GM19023 (cell line): ENCODE measurements around the gene LENEP.
A peak's percentile ranks its signal among the peaks of the same experiment; 100 is the strongest.

ENCODE experiments used
- ATAC-seq: cut with Tn5 transposase; IDR thresholded peaks from one replicate; pipeline ENCODE4 v1.9.1; 2021; ENCODE audit warnings: mild to moderate bottlenecking, moderate library complexity; ENCODE audit not compliant: unreplicated experiment

LENEP gene

GRCh38 chr1:154960446-154961136 lies 32.8 kb upstream of the LENEP start:
- no peak for ATAC-seq

DNA sequence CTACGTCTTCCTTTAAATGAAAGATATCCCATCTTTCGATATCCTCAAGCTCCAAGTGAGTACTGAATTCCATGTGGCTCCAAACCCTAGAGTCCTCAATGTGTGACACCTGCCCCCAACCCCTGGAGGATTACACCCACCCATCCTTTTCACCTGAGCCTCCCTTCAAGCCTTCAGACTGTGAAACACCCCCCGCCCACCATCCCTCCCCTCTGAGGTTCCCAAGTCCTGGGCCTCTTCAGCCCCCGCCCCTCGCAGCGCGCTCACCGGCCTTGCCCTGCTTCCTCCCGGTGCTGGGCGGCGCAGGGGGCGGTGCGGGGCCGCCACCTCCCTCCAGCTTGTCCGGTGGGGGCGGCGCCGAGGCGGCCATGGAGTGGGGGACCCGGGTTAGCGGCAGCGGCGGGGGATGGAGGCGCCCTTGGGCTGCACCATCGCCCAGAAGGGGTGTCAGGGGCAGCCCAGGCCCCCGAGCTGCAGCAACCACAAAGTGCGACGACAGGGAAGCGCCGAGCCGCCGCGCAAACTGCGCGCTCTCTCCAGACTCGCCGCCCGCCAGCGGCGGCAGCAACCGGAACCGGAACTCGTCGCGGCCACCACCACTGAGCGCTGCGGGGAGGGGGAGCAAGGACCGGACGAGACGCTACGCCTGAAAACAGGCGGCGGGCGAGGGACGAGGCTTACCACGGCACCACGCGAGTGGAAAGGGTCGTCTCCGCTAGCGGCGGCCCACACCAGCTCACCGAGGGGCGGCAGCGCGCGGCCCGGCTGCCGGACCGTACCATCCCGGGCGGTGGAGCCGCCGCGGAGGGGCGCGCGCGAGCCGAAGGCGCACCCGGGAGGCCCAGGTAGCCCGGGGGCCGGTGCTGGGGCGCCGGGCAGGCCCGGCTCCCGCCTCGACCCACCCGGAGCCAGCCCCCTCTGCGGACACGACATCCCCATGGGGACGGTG lies 31.9 kb upstream of the LENEP start, which contains the start of gene PYGO2:
Gene PYGO2 (minus strand): TSS at position 576 of the 949 bp plus-strand sequence. CDS start 206 bp downstream, at position 370.
- ATAC-seq, result peak; percentile 77

GRCh38 chr1:154962156-154962749 lies 31.1 kb upstream of the LENEP start:
- no peak for ATAC-seq

DNA sequence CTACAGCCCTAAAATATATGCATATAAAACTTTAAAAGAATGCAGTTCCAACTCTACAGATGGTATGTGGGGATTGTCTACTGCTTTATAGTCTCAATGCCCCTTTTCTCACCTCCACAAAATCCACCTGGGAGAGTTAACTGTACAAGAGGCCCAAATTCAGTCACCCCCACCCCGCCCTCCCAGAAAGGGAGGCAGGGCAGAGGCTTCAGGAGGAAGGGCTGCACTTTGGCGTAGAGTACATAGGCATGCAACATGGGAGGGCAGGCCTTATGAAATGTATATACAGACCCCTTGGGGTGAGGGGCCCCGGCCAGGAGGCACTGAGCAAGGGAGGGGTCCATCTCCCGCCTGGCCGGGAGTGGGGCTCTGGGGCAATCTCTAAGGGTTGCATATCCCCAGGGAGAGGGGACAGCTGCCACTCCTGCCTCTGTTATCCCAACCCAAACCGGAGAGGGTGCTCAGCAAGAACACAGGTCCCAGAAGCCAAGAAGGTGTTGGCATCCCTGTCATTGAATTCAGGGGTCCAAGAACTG lies 30.5 kb upstream of the LENEP start:
- no peak for ATAC-seq

- no peak for ATAC-seq
Observed at GRCh38 chr1:154963643-154964042, 29.7 kb upstream of the LENEP start.

DNA sequence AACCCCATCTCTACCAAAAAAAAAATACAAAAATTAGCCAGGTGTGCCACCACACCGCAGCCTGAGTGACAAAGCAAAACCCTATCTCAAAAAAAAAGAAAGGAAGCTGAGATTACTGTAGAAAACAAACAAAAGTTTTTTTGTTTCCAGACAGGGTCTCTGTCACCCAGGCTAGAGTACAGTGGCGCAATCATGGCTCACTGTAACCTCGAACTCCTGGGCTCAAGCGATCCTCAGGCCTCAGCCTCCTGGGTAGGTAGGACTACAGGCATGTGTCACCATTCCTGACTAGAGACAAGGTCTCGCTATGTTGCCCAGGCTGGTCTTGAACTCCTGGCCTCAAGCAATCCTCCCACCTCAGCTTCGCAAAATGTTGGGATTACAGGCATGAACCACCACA lies 29.0 kb upstream of the LENEP start:
- no peak for ATAC-seq

DNA sequence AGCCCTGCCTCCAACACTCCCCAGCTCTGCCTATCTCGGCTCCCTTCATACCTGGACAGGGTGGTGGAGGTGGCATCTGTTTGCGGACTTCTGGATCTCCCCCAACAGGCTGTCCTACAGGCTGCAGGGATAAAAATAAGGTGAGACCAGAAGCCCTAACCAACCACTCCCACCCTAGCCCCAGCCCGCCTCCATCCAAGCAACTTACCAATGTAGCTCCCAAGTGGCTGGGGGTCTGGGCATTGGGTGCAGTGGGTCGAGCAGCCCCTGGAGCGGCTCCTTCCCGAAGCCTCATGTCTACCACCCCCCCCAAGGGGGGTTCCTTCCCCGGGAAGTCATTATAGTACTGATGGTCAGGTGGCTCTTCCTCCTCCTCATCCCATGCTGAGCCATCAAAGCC lies 27.3 kb upstream of the LENEP start:
- no peak for ATAC-seq

DNA sequence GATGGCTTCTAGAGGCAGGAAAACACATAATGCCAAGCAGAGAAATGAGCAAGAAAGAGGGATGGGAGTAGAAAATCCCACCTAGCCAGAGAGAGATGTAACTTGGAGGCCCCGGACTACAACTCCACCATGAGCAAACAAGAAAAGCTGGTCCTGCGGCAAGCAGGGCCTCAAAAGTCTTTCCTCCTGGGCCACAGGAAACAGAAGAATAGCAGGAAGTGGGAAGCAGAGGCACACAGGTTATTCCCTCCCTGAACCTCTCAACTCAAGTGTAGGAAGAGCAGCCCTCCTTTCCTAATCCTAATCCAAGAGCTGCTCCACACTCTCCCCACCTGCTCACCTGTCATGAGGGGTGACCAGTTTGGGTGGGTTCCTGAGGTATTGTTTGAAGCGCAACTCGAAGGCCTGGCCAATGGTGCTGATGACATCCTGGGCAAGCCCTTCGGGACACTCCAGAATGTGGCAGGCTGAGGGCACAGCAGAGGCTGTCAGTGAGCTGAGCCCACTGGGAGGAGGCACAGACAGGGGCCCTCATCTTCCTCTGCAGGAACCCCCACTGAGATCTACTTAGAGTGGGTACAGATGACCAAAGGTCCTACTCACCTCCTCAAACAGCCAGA lies 25.9 kb upstream of the LENEP start:
- ATAC-seq, result no peak

GRCh38 chr1:154968731-154969130 lies 24.7 kb upstream of the LENEP start:
- no peak for ATAC-seq

DNA sequence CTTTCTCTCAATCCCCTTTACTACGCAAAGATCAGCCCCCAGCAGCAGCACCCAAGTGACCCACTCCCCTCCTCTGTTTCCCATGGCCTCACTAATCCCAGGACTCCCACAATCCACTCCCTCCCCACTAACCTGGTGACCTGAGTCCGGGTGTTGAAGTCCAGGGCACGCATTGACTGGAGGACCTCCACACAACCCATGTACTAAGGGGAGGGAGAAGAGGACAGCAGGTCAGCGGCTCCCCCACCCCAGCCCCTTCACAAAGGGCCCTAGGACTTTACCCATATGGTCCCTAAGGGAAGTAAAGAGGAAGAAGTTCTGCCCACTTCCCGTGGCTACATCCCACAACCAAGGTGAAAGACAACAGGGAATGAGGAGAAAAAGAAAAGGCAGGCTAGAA lies 24.1 kb upstream of the LENEP start:
- ATAC-seq, result no peak

DNA sequence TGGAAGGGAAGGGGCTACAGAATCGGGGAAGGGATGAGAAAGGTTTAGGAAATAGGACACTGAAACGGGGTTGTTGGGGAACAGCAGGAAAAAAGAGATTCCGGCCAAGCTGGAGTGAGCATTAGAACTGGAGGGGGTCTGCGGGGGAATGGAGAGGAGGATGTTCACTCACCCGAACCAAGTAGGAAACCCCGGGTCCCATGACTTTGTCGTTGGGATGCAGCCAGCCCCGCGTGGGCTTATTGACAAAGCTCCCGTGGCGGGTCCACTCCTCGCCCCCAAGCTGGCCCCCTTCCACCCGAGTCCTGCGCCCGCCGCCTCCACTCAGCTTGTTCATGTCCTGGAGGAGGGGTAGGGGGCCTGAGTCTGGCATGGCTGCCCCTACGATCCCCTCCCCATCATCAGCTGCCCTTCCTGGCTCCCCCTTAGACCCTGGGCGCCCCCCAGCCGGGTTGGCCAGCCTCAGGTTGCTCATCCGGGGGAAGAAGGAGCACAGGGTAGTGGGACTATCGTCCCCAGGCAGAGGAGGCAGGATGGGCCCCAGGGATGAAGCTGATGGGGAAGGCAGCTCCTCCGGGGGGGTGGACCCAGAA lies 23.4 kb upstream of the LENEP start:
- no peak for ATAC-seq

DNA sequence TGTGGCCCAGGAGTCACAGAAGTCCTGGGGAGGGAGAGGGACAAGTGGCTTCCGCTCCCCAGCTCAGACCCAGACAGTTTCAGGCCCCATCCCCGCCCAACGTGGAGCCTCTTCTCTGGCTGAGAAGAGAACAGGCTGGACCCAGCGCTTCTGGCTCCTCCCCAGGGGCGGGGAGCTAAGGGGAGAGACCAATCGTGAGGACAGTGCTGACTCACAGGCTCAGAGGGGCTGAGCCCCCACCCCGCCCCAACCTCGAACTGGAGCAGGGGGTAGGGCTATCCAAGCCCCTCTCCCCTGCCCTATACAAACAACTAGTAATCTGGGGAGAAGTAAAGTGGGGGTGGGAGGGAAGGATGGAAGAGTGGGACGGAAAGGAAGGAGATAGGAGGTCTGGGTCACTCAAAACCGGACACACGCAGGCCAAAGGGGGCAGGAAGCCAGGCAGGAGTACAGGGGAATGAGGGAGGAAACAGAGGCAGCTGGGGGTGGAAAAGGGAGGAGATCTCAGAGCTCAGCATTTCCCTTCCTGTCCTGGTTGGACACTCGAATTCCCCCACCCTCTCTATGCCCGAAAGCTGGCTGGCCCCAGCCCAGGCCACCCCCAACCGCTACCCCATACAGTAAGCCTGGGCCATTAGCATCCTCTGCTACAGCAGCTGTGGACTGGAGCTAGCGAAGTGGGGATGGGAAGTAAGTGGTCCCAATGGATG lies 22.6 kb upstream of the LENEP start, which contains the start of gene SHC1:
Gene SHC1 (minus strand): TSS at position 117 of the 710 bp plus-strand sequence. CDS start 221 bp downstream, outside the sequence.
- ATAC-seq, result no peak

DNA sequence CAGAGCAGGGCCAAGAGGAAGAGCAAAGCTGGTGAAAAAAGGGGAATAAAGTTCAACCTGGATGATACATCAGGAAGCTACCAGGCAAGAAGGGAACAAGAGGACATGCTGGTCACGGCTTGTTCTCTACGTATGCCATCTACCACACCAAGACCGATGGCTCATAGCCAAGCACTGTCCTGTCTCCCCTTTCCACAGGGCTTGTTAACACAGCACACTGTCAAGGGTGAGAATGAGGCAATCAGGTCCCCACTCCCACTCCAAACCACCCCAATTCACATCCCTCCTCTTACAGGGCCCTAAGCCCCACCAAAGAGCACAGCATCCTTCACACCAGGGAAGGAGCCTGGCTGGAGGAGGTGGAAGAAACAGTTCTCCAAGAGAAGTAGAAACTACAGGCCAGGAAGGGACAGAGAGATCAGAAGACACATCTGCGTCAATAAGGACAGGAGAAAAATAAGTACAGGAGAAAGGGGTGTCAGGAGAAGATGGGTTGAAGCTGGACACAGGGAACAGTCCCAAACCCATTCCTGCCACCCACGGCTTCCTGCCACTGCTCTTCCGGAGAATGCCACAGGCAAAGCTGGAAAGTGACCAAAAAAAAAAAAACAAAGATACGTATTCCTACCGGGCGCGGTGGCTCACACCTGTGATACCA lies 21.9 kb upstream of the LENEP start:
- no peak for ATAC-seq

DNA sequence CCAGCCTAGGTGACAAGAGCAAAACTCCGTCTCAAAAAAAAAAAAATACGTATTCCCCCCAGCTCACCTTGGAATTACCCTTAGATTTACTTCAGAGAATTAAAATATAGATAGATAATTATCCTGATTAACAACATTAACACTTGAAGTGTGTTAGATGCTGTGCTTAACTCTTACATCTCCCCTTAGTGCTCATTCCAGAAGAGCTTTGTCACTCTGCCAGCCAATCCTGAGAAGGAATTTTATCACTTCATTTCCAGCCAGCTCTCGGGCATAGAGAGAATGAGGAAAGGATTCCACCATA lies 21.2 kb upstream of the LENEP start:
- ATAC-seq, result no peak

- no peak for ATAC-seq
Observed at GRCh38 chr1:154972517-154973343, 20.7 kb upstream of the LENEP start.

GRCh38 chr1:154973344-154974101 lies 19.9 kb upstream of the LENEP start:
- no peak for ATAC-seq

GRCh38 chr1:154974102-154974807 lies 19.1 kb upstream of the LENEP start, which contains the start of gene CKS1B:
Gene CKS1B, plus strand, starts transcription at chr1:154974681. Its CDS starts 65 bp downstream, at chr1:154974746.
- peak; percentile 76 for ATAC-seq
